ENCODE data around the gene EHMT1. TPM values are rescaled to one million over a fixed set of nuclear protein-coding genes. Genes with fewer than 3 reads are reported as not detected.
A peak's percentile ranks its signal among the peaks of the same experiment; 100 is the strongest.

EHMT1 gene
- total and polyA plus RNA-seq, 10 of the 15 experiments (the other 5 are each of a cell fraction or from before 2014, with no cell fraction given) = 2.9 to 100 (median 48.1) TPM

GRCh38 chr9:137705443-137705863 is 86.6 kb downstream of the EHMT1 start (continued):
- TF ChIP-seq RELB (IDR thresholded peaks at IDR 0.05; ENCODE audit: low read depth) (peak; percentile 35; the same call in 1 of the 2 replicates), NFXL1 (IDR thresholded peaks at IDR 0.05; ENCODE audit: borderline replicate concordance) (no peak), SREBF1 (IDR thresholded peaks at IDR 0.05; ENCODE audit: low read length) (no peak), ATF7 (IDR thresholded peaks at IDR 0.05; ENCODE audit: low read depth) (peak; percentile 40; the same call in 1 of the 2 replicates), MEF2A (IDR thresholded peaks at IDR 0.05; ENCODE audit: insufficient read depth, low read depth, low read length) (no peak; the same call in 1 of the 2 replicates), WRNIP1 (IDR thresholded peaks at IDR 0.05; ENCODE audit: borderline replicate concordance, low read depth, low read length) (no peak), ASH2L (IDR thresholded peaks at IDR 0.05; ENCODE audit: borderline replicate concordance, low read depth) (no peak), YBX1 (IDR thresholded peaks at IDR 0.05) (no peak), MAX (IDR thresholded peaks at IDR 0.05; ENCODE audit: low read depth, low read length) (no peak), SIX5 (IDR thresholded peaks at IDR 0.05; ENCODE audit: low read depth, low read length, severe bottlenecking) (no peak), USF1 (IDR thresholded peaks at IDR 0.05; ENCODE audit: borderline replicate concordance, extremely low read length, insufficient read depth, low read depth, low read length) (peak; percentile 33), SPI1 (IDR thresholded peaks at IDR 0.05; ENCODE audit: borderline replicate concordance, insufficient read depth, low read depth, low read length) (no peak), GATAD2B (conservative IDR thresholded peaks at IDR 0.05; ENCODE audit: low read depth) (no peak), IKZF1 (conservative IDR thresholded peaks at IDR 0.05) (peak; percentile 78), SUZ12 (IDR thresholded peaks at IDR 0.05; ENCODE audit: unreplicated experiment) (no peak), MYC (IDR thresholded peaks at IDR 0.05; ENCODE audit: insufficient read depth, insufficient read length, insufficient replicate concordance, low read length, severe bottlenecking) (no peak), MYB (IDR thresholded peaks at IDR 0.05; ENCODE audit: borderline replicate concordance, low read depth, low read length) (0 out of 2 replicates have a peak, but pooled peaks have one; percentile 25), CHD1 (IDR thresholded peaks at IDR 0.05; ENCODE audit: low read depth, low read length) (no peak), BMI1 (IDR thresholded peaks at IDR 0.05; ENCODE audit: borderline replicate concordance) (no peak), ZNF622 (IDR thresholded peaks at IDR 0.05) (no peak), ELK1 (IDR thresholded peaks at IDR 0.05; ENCODE audit: low read depth, low read length) (no peak), PAX8 (IDR thresholded peaks at IDR 0.05) (0 out of 2 replicates have a peak, but pooled peaks have one; percentile 79), POU2F2 (IDR thresholded peaks at IDR 0.05; ENCODE audit: borderline replicate concordance, low read depth, low read length) (no peak), SMARCA5 (IDR thresholded peaks at IDR 0.05) (no peak), ZNF24 (IDR thresholded peaks at IDR 0.05) (no peak), PBX3 (IDR thresholded peaks at IDR 0.05; ENCODE audit: insufficient replicate concordance, low read depth, low read length) (no peak), ZNF207 (IDR thresholded peaks at IDR 0.05; ENCODE audit: borderline replicate concordance) (no peak), RELA (IDR thresholded peaks at IDR 0.05; ENCODE audit: borderline replicate concordance, partially characterized antibody) (no peak)

Measured in GM12878 (cell line).